ENCODE measurements around the gene MACROH2A1. TPM values are rescaled to one million over a fixed set of nuclear protein-coding genes. Genes with fewer than 3 reads are reported as not detected.
A peak's percentile ranks its signal among the peaks of the same experiment; 100 is the strongest.

Gene MACROH2A1
- total RNA-seq: 100 to 1,000 TPM; 182 to 443 (median 319) TPM

GRCh38 chr5:135398855-135399793 lies at the start of gene MACROH2A1:
Gene MACROH2A1, minus strand, starts transcription at chr5:135399231. Its CDS starts 10,138 bp downstream, at chr5:135389093.
- ATAC-seq (ENCODE audit: low FRiP score) (peak; percentile 96), DNase-seq (ENCODE audit: low spot score) (peak; percentile 70)
- no peak for TF ChIP-seq CTCF (IDR thresholded peaks at IDR 0.05)

- TF ChIP-seq CTCF (IDR thresholded peaks at IDR 0.05): no peak
- no peak for DNase-seq (ENCODE audit: low spot score)
- ATAC-seq (ENCODE audit: low FRiP score): no peak
These were observed 49.2 kb upstream of the MACROH2A1 start for GRCh38 chr5:135448071-135448739.

- no peak for TF ChIP-seq CTCF (IDR thresholded peaks at IDR 0.05)
- no peak for ATAC-seq (ENCODE audit: low FRiP score)
These were observed 48.4 kb upstream of the MACROH2A1 start, which contains the start of gene DCANP1 for GRCh38 chr5:135447298-135447929. Gene DCANP1, minus strand, starts transcription at chr5:135447348. Its CDS starts 240 bp downstream, at chr5:135447108.

GRCh38 chr5:135446615-135447014 lies 47.6 kb upstream of the MACROH2A1 start:
- no peak for TF ChIP-seq CTCF (IDR thresholded peaks at IDR 0.05)
- no peak for ATAC-seq (ENCODE audit: low FRiP score)
- no peak for DNase-seq (ENCODE audit: low spot score)

More at GRCh38 chr5:135447298-135447929, 48.4 kb upstream of the MACROH2A1 start, which contains the start of gene DCANP1:
- no peak for DNase-seq (ENCODE audit: low spot score)

GRCh38 chr5:135446206-135446605 lies 47.2 kb upstream of the MACROH2A1 start:
- DNase-seq (ENCODE audit: low spot score): no peak
- no peak for ATAC-seq (ENCODE audit: low FRiP score)
- TF ChIP-seq CTCF (IDR thresholded peaks at IDR 0.05): no peak

- no peak for ATAC-seq (ENCODE audit: low FRiP score)
- no peak for TF ChIP-seq CTCF (IDR thresholded peaks at IDR 0.05)
- DNase-seq (ENCODE audit: low spot score): no peak
These were observed 46.4 kb upstream of the MACROH2A1 start for GRCh38 chr5:135445306-135445985.

Measured in omental fat pad (tissue), 4 donors.